IMR-90 (cell line): ENCODE results near the gene BCAS3. TPM values are rescaled to one million over a fixed set of nuclear protein-coding genes. Genes with fewer than 3 reads are reported as not detected.
A peak's percentile ranks its signal among the peaks of the same experiment; 100 is the strongest.

Source experiments
- ATAC-seq: fragments of 200-7000 bp; cut with Tn5 transposase; 2 replicates; pipeline ENCODE4 v1.9.1; 2020; ENCODE audit warnings: low read depth, mild to moderate bottlenecking, moderate library complexity
- BruUV-seq: library from RNA; stranded (reverse); fragments of 400-500 nt; replicated peaks from 2 replicates; lab custom pipeline; 2021; lab: Mats Ljungman, UMichigan
- CTCF ChIA-PET: fragments of 300-600 bp; formaldehyde crosslinking; extraction: SDS; loops from one replicate; lab custom pipeline; 2021; ENCODE audit warnings: antibody characterized with exemption; lab: Yijun Ruan, JAX
- POLR2A ChIA-PET: fragments of 300-600 bp; sonication (Branson Sonifier 250); formaldehyde crosslinking; loops from one replicate; lab custom pipeline; 2022; ENCODE audit warnings: antibody characterized with exemption; ENCODE audit not compliant: unreplicated experiment; lab: Charles Lee
- DNase-seq: peaks from one replicate; pipeline ENCODE4 v3.0.0; 2013
- H2AFZ ChIP-seq: replicated peaks from 2 replicates; pipeline ENCODE3; 2013; ENCODE audit warnings: low read length, mild to moderate bottlenecking; ENCODE audit not compliant: poor library complexity
- H2AK5ac ChIP-seq: 2 replicates; pipeline ENCODE4 v1.6.1; 2013; ENCODE audit warnings: low read depth, low read length, inconsistent platforms
- H2AK9ac ChIP-seq: replicated peaks from 2 replicates; pipeline ENCODE3; 2013; ENCODE audit warnings: mild to moderate bottlenecking, low read depth, low read length, moderate library complexity; ENCODE audit not compliant: poor library complexity
- H2BK120ac ChIP-seq: 2 replicates; pipeline ENCODE4 v1.6.1; 2013; ENCODE audit warnings: low read depth, low read length, inconsistent platforms
- H2BK15ac ChIP-seq: 3 replicates; pipeline ENCODE4 v1.6.1; 2013; ENCODE audit warnings: low read depth, low read length, inconsistent platforms
- H2BK20ac ChIP-seq: 2 replicates; pipeline ENCODE4 v1.6.1; 2013; ENCODE audit warnings: low read depth, mild to moderate bottlenecking, inconsistent platforms, low read length, moderate library complexity
- H2BK5ac ChIP-seq: 2 replicates; pipeline ENCODE4 v1.6.1; 2013; ENCODE audit warnings: mild to moderate bottlenecking, low read depth, low read length, inconsistent platforms; ENCODE audit not compliant: poor library complexity, severe bottlenecking
- H3K14ac ChIP-seq: replicated peaks from 2 replicates; pipeline ENCODE4 v1.6.1; 2013; ENCODE audit warnings: low read depth, low read length, inconsistent platforms
- H3K18ac ChIP-seq: 2 replicates; pipeline ENCODE4 v1.6.1; 2013; ENCODE audit warnings: low read depth, low read length, control low read depth
- H3K23ac ChIP-seq: 2 replicates; pipeline ENCODE4 v1.6.1; 2013; ENCODE audit warnings: low read depth, low read length, inconsistent platforms
- H3K27ac ChIP-seq: 2 replicates; pipeline ENCODE4 v1.5.1; 2013; ENCODE audit warnings: mild to moderate bottlenecking, control low read depth, low read length; ENCODE audit not compliant: insufficient read depth
- H3K27me3 ChIP-seq: 2 replicates; pipeline ENCODE4 v1.6.1; 2013; ENCODE audit warnings: low read length; ENCODE audit not compliant: control insufficient read depth, insufficient read depth
- H3K36me3 ChIP-seq: 2 replicates; pipeline ENCODE4 v1.6.1; 2013; ENCODE audit warnings: low read length, mixed read lengths; ENCODE audit not compliant: control insufficient read depth, insufficient read depth
- H3K4ac ChIP-seq: 2 replicates; pipeline ENCODE4 v1.6.1; 2013; ENCODE audit warnings: low read depth, low read length, inconsistent platforms
- H3K4me1 ChIP-seq: 2 replicates; pipeline ENCODE4 v1.6.1; 2013; ENCODE audit warnings: low read length, mixed read lengths; ENCODE audit not compliant: control insufficient read depth, insufficient read depth
- H3K4me2 ChIP-seq: 2 replicates; pipeline ENCODE4 v1.6.1; 2013; ENCODE audit warnings: low read depth, mild to moderate bottlenecking, control low read depth, low read length, moderate library complexity
- H3K4me3 ChIP-seq: 2 replicates; pipeline ENCODE4 v1.5.1; 2013; ENCODE audit warnings: low read depth, mild to moderate bottlenecking, control low read depth, low read length, moderate library complexity; ENCODE audit not compliant: insufficient read depth
- H3K56ac ChIP-seq: 2 replicates; pipeline ENCODE4 v1.6.1; 2013; ENCODE audit warnings: low read length, inconsistent platforms; ENCODE audit not compliant: insufficient read depth; ENCODE audit errors: extremely low read depth
- H3K79me1 ChIP-seq, 2 experiments: 2 replicates each; pipeline ENCODE4 v1.6.1; 2013; ENCODE audit warnings: low read length in 2 of 2, inconsistent platforms in 1 of 2, low read depth in 1 of 2
- H3K9ac ChIP-seq: 2 replicates; pipeline ENCODE4 v1.6.1; 2013; ENCODE audit warnings: low read depth, low read length, control low read depth
- H3K9me1 ChIP-seq: 2 replicates; pipeline ENCODE4 v1.6.1; 2013; ENCODE audit warnings: low read length, inconsistent platforms; ENCODE audit not compliant: insufficient read depth
- H3K9me3 ChIP-seq: 2 replicates; pipeline ENCODE4 v1.6.1; 2013; ENCODE audit warnings: low read length; ENCODE audit not compliant: control insufficient read depth, insufficient read depth
- H4K20me1 ChIP-seq: 2 replicates; pipeline ENCODE4 v1.6.1; 2013; ENCODE audit warnings: low read length, inconsistent platforms; ENCODE audit not compliant: insufficient read depth
- H4K5ac ChIP-seq: 2 replicates; pipeline ENCODE4 v1.6.1; 2013; ENCODE audit warnings: mild to moderate bottlenecking, low read depth, low read length, control low read depth
- H4K8ac ChIP-seq, 2 experiments: 2 replicates each; pipeline ENCODE4 v1.6.1; 2013; ENCODE audit warnings: low read depth in 2 of 2, low read length in 2 of 2, control low read depth in 1 of 2, inconsistent platforms in 1 of 2
- H4K91ac ChIP-seq: 2 replicates; pipeline ENCODE4 v1.6.1; 2013; ENCODE audit warnings: low read depth, low read length, inconsistent platforms; ENCODE audit not compliant: insufficient read depth
- CEBPB ChIP-seq: IDR thresholded peaks from 2 replicates; pipeline ENCODE4 v1.6.1; 2012; ENCODE audit warnings: low read depth, low read length, improper control_type of control experiment
- RCOR1 ChIP-seq: IDR thresholded peaks from 2 replicates; pipeline ENCODE4 v1.6.1; 2012; ENCODE audit warnings: mild to moderate bottlenecking, low read length, improper control_type of control experiment; ENCODE audit not compliant: insufficient replicate concordance
- WGBS, 2 experiments: methylation state at CpG; one replicate each; pipeline versions ENCODE4 v1.1.5 to v1.1.7; 2013; ENCODE audit warnings: missing lambda C conversion rate in 2 of 2; ENCODE audit not compliant: insufficient read length in 1 of 2; ENCODE audit errors: extremely low coverage in 2 of 2; 5-methylcytosine and 5-hydroxymethylcytosine counted together
- dilution Hi-C: fragments of 300-500 bp; cut with HindIII; formaldehyde crosslinking; loops from one replicate; pipeline ENCODE4 v1.14.3; 2018; ENCODE audit warnings: low sequenced_read_pairs; ENCODE audit not compliant: unreplicated experiment
- in situ Hi-C: fragments of 300-500 bp; cut with MboI; formaldehyde crosslinking; loops from 3 replicates; pipeline ENCODE4 v1.14.3; 2019; ENCODE audit warnings: low sequenced_read_pairs, inconsistent platforms, mixed read lengths
- intact Hi-C: fragments of 100-400 bp; cut with micrococcal nuclease; formaldehyde crosslinking; loops from 2 replicates; pipeline ENCODE4 v1.10.0; 2022
- polyA plus RNA-seq, 3 experiments: library from polyadenylated mRNA; depleted of rRNA; stranded (reverse); fragments of >200 nt; gene quantifications; 2 replicates each; pipeline ENCODE4 v1.2.3, GENCODE V29; 2012; ENCODE audit warnings: low replicate concordance in 1 of 3
- total RNA-seq: library from RNA; depleted of rRNA; stranded (reverse); fragments of >200 nt; gene quantifications from 2 replicates; pipeline ENCODE4 v1.2.3, GENCODE V29; 2012

The BCAS3 gene
- total and polyA plus RNA-seq, 2 of the 4 experiments (the other 2 are of a cell fraction), result 6.3 to 27.1 TPM

DNA sequence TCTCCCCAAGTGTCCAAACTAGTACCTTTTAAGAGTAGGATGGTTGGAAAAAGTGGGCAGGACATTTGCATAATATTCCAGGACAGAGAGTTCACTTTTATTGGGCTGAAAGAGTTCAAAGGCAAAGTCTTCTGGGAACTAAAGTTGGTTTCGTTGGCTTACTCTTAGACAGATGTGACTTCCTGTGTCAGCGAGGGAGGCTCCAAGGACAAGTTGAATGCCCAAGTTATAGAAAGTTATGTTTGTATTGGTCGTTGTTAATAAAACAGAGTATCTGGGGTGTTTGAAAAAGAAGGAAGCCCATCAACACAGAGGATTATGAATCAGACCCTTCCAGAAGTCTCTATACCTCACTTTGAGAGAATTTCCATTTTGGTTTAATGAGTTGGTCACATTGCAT lies 604.7 kb downstream of the BCAS3 start:
- WGBS, 2 experiments, result no CpG with 5 or more reads among the region's 3 CpGs
- peak overlapping the region; percentile 30; the same call in 1 of the 2 replicates for H3K4ac ChIP-seq

More for the DNA sequence above, 604.7 kb downstream of the BCAS3 start:
- Histone ChIP-seq H3K18ac (no peak overlapping the region; the same call in 1 of the 2 replicates), H2BK20ac (peak overlapping the region; percentile 4; the same call in 1 of the 2 replicates), H2AK9ac (no peak overlapping the region), H2BK15ac (0 out of 3 replicates have a peak overlapping the region, but pooled peaks have one; percentile 11), H3K56ac (no peak overlapping the region), H3K4me3 (no peak overlapping the region), H3K9me1 (peaks cover 23% of the 10 kb centered on the region), H4K91ac (no peak overlapping the region), H3K14ac (no peak overlapping the region), H3K9me3 (no peaks in the 10 kb centered on the region), H3K36me3 (no peaks in the 10 kb centered on the region), H4K8ac (no peak overlapping the region), H3K9ac (no peak overlapping the region), H3K27ac (no peak overlapping the region), H3K4me2 (no peak overlapping the region), H2AFZ (no peak overlapping the region), H2AK5ac (peak overlapping the region; percentile 11; the same call in 1 of the 2 replicates), H3K79me1 (peaks cover 0 to 14% of the 10 kb centered on the region in 2 experiments; a peak in 2 of 4 replicates), H3K27me3 (no peaks in the 10 kb centered on the region), H2BK5ac (no peak overlapping the region), H3K23ac (no peak overlapping the region), H4K5ac (no peak overlapping the region), H3K4me1 (peaks cover 35% of the 10 kb centered on the region), H4K20me1 (no peaks in the 10 kb centered on the region), H2BK120ac (peak overlapping the region; percentile 20; the same call in 1 of the 2 replicates)
- dilution Hi-C loops (no loop called here), in situ Hi-C loops (no loop called here), intact Hi-C loops (no loop called here)
- no peak for DNase-seq
- peak; percentile 29; the same call in 1 of the 2 replicates for TF ChIP-seq CEBPB
- no peak for TF ChIP-seq RCOR1
- POLR2A ChIA-PET, result no interaction called here
- BruUV-seq, result no TSS peak
- CTCF ChIA-PET, result no interaction called here
- ATAC-seq, result no peak
